ENCODE results near the gene DGKH. TPM values are rescaled to one million over a fixed set of nuclear protein-coding genes. Genes with fewer than 3 reads are reported as not detected.
A peak's percentile ranks its signal among the peaks of the same experiment; 100 is the strongest.

DGKH gene
- polyA plus RNA-seq, 1 donor from 2014 or later = 3.5 TPM

DNA sequence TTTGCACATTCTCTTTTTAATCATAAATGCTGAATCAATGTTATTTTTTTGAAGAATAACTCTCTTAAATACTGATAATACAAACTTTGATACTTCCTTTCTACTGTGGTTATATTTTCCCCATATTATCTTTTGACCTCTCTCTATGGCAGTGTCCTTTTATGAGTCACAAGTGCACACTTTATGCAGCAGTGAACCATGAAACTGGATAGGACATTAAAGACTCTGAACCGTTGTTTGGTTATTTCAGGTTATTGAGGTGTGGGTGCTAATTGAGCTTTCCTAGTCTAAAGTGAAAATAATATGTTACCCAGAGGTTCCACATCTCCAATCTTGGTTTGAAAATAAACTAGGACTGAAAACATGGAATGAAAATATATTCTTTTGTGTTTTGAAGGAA is 71.4 kb downstream of the DGKH start:
- H3K27me3 ChIP-seq (ENCODE audit: insufficient read depth, low read depth, low read length) = no peaks in the 10 kb centered on the region
- TF ChIP-seq TAF1 (IDR thresholded peaks at IDR 0.05; ENCODE audit: low read depth) (no peak), MXI1 (conservative IDR thresholded peaks at IDR 0.05; ENCODE audit: poor library complexity, severe bottlenecking) (no peak), EP300 (conservative IDR thresholded peaks at IDR 0.05; ENCODE audit: poor library complexity, severe bottlenecking) (no peak)
- TF ChIP-seq, protein P1, sequence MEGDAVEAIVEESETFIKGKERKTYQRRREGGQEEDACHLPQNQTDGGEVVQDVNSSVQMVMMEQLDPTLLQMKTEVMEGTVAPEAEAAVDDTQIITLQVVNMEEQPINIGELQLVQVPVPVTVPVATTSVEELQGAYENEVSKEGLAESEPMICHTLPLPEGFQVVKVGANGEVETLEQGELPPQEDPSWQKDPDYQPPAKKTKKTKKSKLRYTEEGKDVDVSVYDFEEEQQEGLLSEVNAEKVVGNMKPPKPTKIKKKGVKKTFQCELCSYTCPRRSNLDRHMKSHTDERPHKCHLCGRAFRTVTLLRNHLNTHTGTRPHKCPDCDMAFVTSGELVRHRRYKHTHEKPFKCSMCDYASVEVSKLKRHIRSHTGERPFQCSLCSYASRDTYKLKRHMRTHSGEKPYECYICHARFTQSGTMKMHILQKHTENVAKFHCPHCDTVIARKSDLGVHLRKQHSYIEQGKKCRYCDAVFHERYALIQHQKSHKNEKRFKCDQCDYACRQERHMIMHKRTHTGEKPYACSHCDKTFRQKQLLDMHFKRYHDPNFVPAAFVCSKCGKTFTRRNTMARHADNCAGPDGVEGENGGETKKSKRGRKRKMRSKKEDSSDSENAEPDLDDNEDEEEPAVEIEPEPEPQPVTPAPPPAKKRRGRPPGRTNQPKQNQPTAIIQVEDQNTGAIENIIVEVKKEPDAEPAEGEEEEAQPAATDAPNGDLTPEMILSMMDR (IDR thresholded peaks at IDR 0.05; ENCODE audit: poor library complexity, severe bottlenecking) = no peak
- H3K36me3 ChIP-seq (ENCODE audit: insufficient read depth, low read length) = no peaks in the 10 kb centered on the region
- H3K9ac ChIP-seq (ENCODE audit: low read length) = no peak overlapping the region
- H3F3A ChIP-seq (ENCODE audit: insufficient read depth, low read length, poor library complexity, severe bottlenecking) = no peaks in the 10 kb centered on the region
- no peak overlapping the region for H3K4me3 ChIP-seq (ENCODE audit: low read length)
- no peak overlapping the region for H2AFZ ChIP-seq (ENCODE audit: low read depth, low read length)
- H3K4me2 ChIP-seq (ENCODE audit: low read length) = no peak overlapping the region
- H3K9me3 ChIP-seq (ENCODE audit: low read length) = no peaks in the 10 kb centered on the region
- no peak overlapping the region for H3K27ac ChIP-seq (ENCODE audit: low read length)
- no peaks in the 10 kb centered on the region for H4K20me1 ChIP-seq (ENCODE audit: insufficient read depth)
- H3K9me2 ChIP-seq (ENCODE audit: insufficient read depth, low read length) = no peaks in the 10 kb centered on the region
- H3K79me2 ChIP-seq (replicated peaks; ENCODE audit: insufficient read depth, low read length) = no peaks in the 10 kb centered on the region

DNA sequence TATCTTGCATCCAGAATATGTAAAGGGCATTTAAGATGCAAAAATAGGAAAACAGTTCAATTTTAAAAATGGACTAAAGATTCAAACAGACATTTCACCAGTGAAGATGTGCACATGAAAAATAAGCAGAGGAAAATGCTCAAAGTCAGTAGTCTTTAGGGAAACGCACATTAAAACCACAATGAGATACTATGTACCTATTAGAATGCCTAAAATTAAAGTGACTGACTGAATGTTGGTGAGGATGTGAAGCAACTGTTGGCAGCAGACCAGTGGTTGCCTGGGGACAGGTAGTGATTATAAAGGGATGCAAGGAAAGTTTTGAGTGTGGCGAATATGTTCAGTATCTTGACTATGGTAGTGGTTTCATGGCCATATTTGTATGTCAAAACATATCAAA is 75.2 kb downstream of the DGKH start:
- no peaks in the 10 kb centered on the region for H3F3A ChIP-seq (ENCODE audit: insufficient read depth, low read length, poor library complexity, severe bottlenecking)
- no peaks in the 10 kb centered on the region for H3K9me3 ChIP-seq (ENCODE audit: low read length)
- no peak overlapping the region for H3K4me2 ChIP-seq (ENCODE audit: low read length)
- no peaks in the 10 kb centered on the region for H4K20me1 ChIP-seq (ENCODE audit: insufficient read depth)
- no peak overlapping the region for H3K27ac ChIP-seq (ENCODE audit: low read length)
- H3K79me2 ChIP-seq (replicated peaks; ENCODE audit: insufficient read depth, low read length) = no peaks in the 10 kb centered on the region
- no peak overlapping the region for H3K4me3 ChIP-seq (ENCODE audit: low read length)
- no peak for TF ChIP-seq MXI1 (conservative IDR thresholded peaks at IDR 0.05; ENCODE audit: poor library complexity, severe bottlenecking)
- H3K27me3 ChIP-seq (ENCODE audit: insufficient read depth, low read depth, low read length) = no peaks in the 10 kb centered on the region
- no peaks in the 10 kb centered on the region for H3K9me2 ChIP-seq (ENCODE audit: insufficient read depth, low read length)
- H3K9ac ChIP-seq (ENCODE audit: low read length) = no peak overlapping the region
- no peak overlapping the region for H2AFZ ChIP-seq (ENCODE audit: low read depth, low read length)
- no peaks in the 10 kb centered on the region for H3K36me3 ChIP-seq (ENCODE audit: insufficient read depth, low read length)

DNA sequence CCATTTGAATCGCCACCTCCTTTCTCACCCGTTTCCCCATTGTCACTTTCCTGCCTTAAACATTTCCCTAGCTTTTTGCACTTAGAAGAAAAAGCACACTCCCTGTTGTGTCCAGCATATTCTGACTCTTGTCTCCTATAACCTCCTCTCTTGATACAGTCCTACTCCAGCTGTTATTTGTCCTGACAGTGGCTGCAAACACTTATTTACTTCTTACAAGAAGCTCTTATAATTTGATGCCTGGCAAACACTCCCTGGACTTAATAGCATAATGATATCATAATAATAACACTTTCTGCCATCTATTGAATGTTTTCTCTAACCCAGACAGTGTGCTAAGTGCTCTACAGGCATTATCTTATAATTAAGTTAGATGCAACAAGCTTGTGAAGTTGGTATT is 76.6 kb downstream of the DGKH start:
- Histone ChIP-seq H3K9me3 (ENCODE audit: low read length) (no peaks in the 10 kb centered on the region), H3K9ac (ENCODE audit: low read length) (no peak overlapping the region)

DNA sequence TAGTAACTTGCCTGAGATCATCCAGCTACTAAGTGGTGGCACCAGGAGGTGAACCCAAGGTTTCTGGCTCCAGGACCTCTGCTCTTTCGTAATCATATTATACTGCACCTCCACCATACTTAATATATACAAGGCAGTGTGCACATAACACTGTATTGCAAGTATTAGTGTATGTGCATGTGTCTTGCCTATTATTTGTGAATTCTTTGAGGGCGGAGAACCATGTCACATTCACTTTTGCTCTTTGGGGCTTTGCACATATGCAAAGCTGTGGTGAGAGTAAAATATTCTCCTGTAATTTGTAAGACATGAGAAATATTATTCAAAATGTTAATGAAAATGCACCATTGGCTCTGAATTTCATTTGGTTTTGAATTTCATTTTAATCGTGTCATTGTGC is 78.6 kb downstream of the DGKH start:
- Histone ChIP-seq H3K9me2 (ENCODE audit: insufficient read depth, low read length) (no peaks in the 10 kb centered on the region), H3K4me2 (ENCODE audit: low read length) (no peak overlapping the region)

More for the DNA sequence above, 76.6 kb downstream of the DGKH start:
- no peaks in the 10 kb centered on the region for H3F3A ChIP-seq (ENCODE audit: insufficient read depth, low read length, poor library complexity, severe bottlenecking)
- no peak overlapping the region for H2AFZ ChIP-seq (ENCODE audit: low read depth, low read length)
- H4K20me1 ChIP-seq (ENCODE audit: insufficient read depth) = no peaks in the 10 kb centered on the region
- TF ChIP-seq SMC3 (conservative IDR thresholded peaks at IDR 0.05; ENCODE audit: poor library complexity) = no peak
- peak; percentile 45 for TF ChIP-seq POLR2AphosphoS5 (IDR thresholded peaks at IDR 0.05)
- H3K9me2 ChIP-seq (ENCODE audit: insufficient read depth, low read length) = no peaks in the 10 kb centered on the region
- H3K27me3 ChIP-seq (ENCODE audit: insufficient read depth, low read depth, low read length) = no peaks in the 10 kb centered on the region
- H3K4me3 ChIP-seq (ENCODE audit: low read length) = no peak overlapping the region
- H3K4me2 ChIP-seq (ENCODE audit: low read length) = no peak overlapping the region
- H3K36me3 ChIP-seq (ENCODE audit: insufficient read depth, low read length) = no peaks in the 10 kb centered on the region
- H3K27ac ChIP-seq (ENCODE audit: low read length) = no peak overlapping the region
- H3K79me2 ChIP-seq (replicated peaks; ENCODE audit: insufficient read depth, low read length) = no peaks in the 10 kb centered on the region

More for the DNA sequence above, 78.6 kb downstream of the DGKH start:
- Histone ChIP-seq H3K27me3 (ENCODE audit: insufficient read depth, low read depth, low read length) (no peaks in the 10 kb centered on the region), H3K4me3 (ENCODE audit: low read length) (no peak overlapping the region), H3K9ac (ENCODE audit: low read length) (no peak overlapping the region), H3K79me2 (replicated peaks; ENCODE audit: insufficient read depth, low read length) (no peaks in the 10 kb centered on the region), H4K20me1 (ENCODE audit: insufficient read depth) (no peaks in the 10 kb centered on the region), H2AFZ (ENCODE audit: low read depth, low read length) (no peak overlapping the region), H3K36me3 (ENCODE audit: insufficient read depth, low read length) (no peaks in the 10 kb centered on the region), H3K27ac (ENCODE audit: low read length) (no peak overlapping the region), H3F3A (ENCODE audit: insufficient read depth, low read length, poor library complexity, severe bottlenecking) (no peaks in the 10 kb centered on the region), H3K9me3 (ENCODE audit: low read length) (no peaks in the 10 kb centered on the region)
- TF ChIP-seq MXI1 (conservative IDR thresholded peaks at IDR 0.05; ENCODE audit: poor library complexity, severe bottlenecking) = no peak
- TF ChIP-seq SMC3 (conservative IDR thresholded peaks at IDR 0.05; ENCODE audit: poor library complexity) = no peak

Data from neural cell (in vitro differentiated cells).